DND-41 (cell line): ENCODE data around the gene MINPP1.

Source experiments
- ATAC-seq: fragments of 200-7000 bp; cut with Tn5 transposase; 3 replicates; pipeline ENCODE4 v1.9.1; 2021; ENCODE audit warnings: low read depth; ENCODE audit not compliant: insufficient read depth
- DNase-seq: peaks from one replicate; pipeline ENCODE4 v3.0.0-alpha.2; 2020
- H2AFZ ChIP-seq: 2 replicates; pipeline ENCODE4 v1.6.0; 2012; ENCODE audit warnings: low read depth, low read length
- H3K27ac ChIP-seq: 2 replicates; pipeline ENCODE4 v1.5.1; 2012; ENCODE audit warnings: low read length, inconsistent platforms
- H3K27me3 ChIP-seq: fragments of 200-600 bp; sonication (generic); 2 replicates; pipeline ENCODE4 v1.6.0; 2012; ENCODE audit warnings: low read length, mild to moderate bottlenecking, inconsistent platforms; ENCODE audit not compliant: insufficient read depth, poor library complexity
- H3K36me3 ChIP-seq: 2 replicates; pipeline ENCODE4 v1.5.1; 2012; ENCODE audit warnings: low read length, inconsistent platforms; ENCODE audit not compliant: insufficient read depth
- H3K4me1 ChIP-seq: 2 replicates; pipeline ENCODE4 v1.5.1; 2012; ENCODE audit warnings: mild to moderate bottlenecking, low read length; ENCODE audit not compliant: insufficient read depth
- H3K4me2 ChIP-seq: 2 replicates; pipeline ENCODE4 v1.6.0; 2012; ENCODE audit warnings: mild to moderate bottlenecking, moderate library complexity, low read length, inconsistent platforms; ENCODE audit not compliant: insufficient read depth
- H3K4me3 ChIP-seq, 2 experiments: fragments of 200-600 bp in 1 of 2; shearing (Covaris generic) in 1 of 2; 2 replicates each; pipeline ENCODE4 v1.5.1; 2012 to 2016; ENCODE audit warnings: inconsistent platforms in 2 of 2, low read length in 2 of 2, mild to moderate bottlenecking in 2 of 2, low read depth in 1 of 2, moderate library complexity in 1 of 2
- H3K79me2 ChIP-seq: 2 replicates; pipeline ENCODE4 v1.6.0; 2012; ENCODE audit warnings: low read length, inconsistent platforms; ENCODE audit not compliant: insufficient read depth
- H3K9ac ChIP-seq: 2 replicates; pipeline ENCODE4 v1.6.0; 2012; ENCODE audit warnings: low read depth, mild to moderate bottlenecking, inconsistent platforms, low read length, moderate library complexity
- H3K9me3 ChIP-seq: 2 replicates; pipeline ENCODE4 v1.5.1; 2012; ENCODE audit warnings: low read length, moderate library complexity, mild to moderate bottlenecking, inconsistent platforms; ENCODE audit not compliant: insufficient read depth, severe bottlenecking
- H4K20me1 ChIP-seq: 2 replicates; pipeline ENCODE4 v1.6.0; 2012; ENCODE audit warnings: low read length; ENCODE audit not compliant: insufficient read depth
- CTCF ChIP-seq: IDR thresholded peaks from 2 replicates; pipeline ENCODE4 v1.5.1; 2012; ENCODE audit warnings: borderline replicate concordance, low read length, moderate library complexity, mild to moderate bottlenecking; ENCODE audit not compliant: poor library complexity, severe bottlenecking; ENCODE audit errors: extremely low read depth
- EZH2 ChIP-seq: IDR thresholded peaks from 3 replicates; pipeline ENCODE4 v1.6.1; 2012; ENCODE audit warnings: borderline replicate concordance, low read depth, mild to moderate bottlenecking, moderate library complexity, low read length, inconsistent platforms; ENCODE audit not compliant: severe bottlenecking

MINPP1 gene

GRCh38 chr10:87579563-87579962 is 74.9 kb downstream of the MINPP1 start:
- no peaks in the 10 kb centered on the region for H3K9me3 ChIP-seq
- DNase-seq (no peak), ATAC-seq (no peak)
- no peaks in the 10 kb centered on the region for H3K36me3 ChIP-seq
- H2AFZ ChIP-seq: no peak overlapping the region
- H3K27me3 ChIP-seq: peaks cover 14% of the 10 kb centered on the region
- no peak overlapping the region for H3K27ac ChIP-seq
- H3K79me2 ChIP-seq: no peaks in the 10 kb centered on the region
- H3K4me1 ChIP-seq: no peaks in the 10 kb centered on the region
- H4K20me1 ChIP-seq: no peaks in the 10 kb centered on the region
- H3K9ac ChIP-seq: no peak overlapping the region
- H3K4me3 ChIP-seq: no peak overlapping the region
- no peak for TF ChIP-seq CTCF
- TF ChIP-seq EZH2: no peak
- no peak overlapping the region for H3K4me2 ChIP-seq

- Histone ChIP-seq H3K4me2 (no peak overlapping the region), H3K4me1 (no peaks in the 10 kb centered on the region), H3K79me2 (no peaks in the 10 kb centered on the region), H3K9me3 (no peaks in the 10 kb centered on the region), H4K20me1 (no peaks in the 10 kb centered on the region), H3K4me3 (no peak overlapping the region), H3K27ac (no peak overlapping the region), H3K27me3 (peaks cover 14% of the 10 kb centered on the region), H2AFZ (no peak overlapping the region), H3K9ac (no peak overlapping the region), H3K36me3 (no peaks in the 10 kb centered on the region)
- TF ChIP-seq EZH2: no peak
- no peak for TF ChIP-seq CTCF
- DNase-seq (no peak), ATAC-seq (no peak)
Measured at GRCh38 chr10:87580016-87580415, 75.3 kb downstream of the MINPP1 start.

- no peak overlapping the region for H3K4me2 ChIP-seq
- no peak for DNase-seq
- H4K20me1 ChIP-seq: no peaks in the 10 kb centered on the region
- no peaks in the 10 kb centered on the region for H3K79me2 ChIP-seq
- TF ChIP-seq EZH2: no peak
- no peak for TF ChIP-seq CTCF
- no peak overlapping the region for H2AFZ ChIP-seq
- no peaks in the 10 kb centered on the region for H3K9me3 ChIP-seq
- no peak for ATAC-seq
- no peaks in the 10 kb centered on the region for H3K4me1 ChIP-seq
- no peaks in the 10 kb centered on the region for H3K36me3 ChIP-seq
- no peak overlapping the region for H3K27ac ChIP-seq
- no peak overlapping the region for H3K4me3 ChIP-seq
- no peak overlapping the region for H3K9ac ChIP-seq
- H3K27me3 ChIP-seq: peaks cover 4% of the 10 kb centered on the region
Measured at GRCh38 chr10:87585565-87586514, 81.1 kb downstream of the MINPP1 start.
